HEK293 (cell line): ENCODE measurements around the gene ASB16.
A peak's percentile ranks its signal among the peaks of the same experiment; 100 is the strongest.

Experiments
- AEBP2 ChIP-seq: fragments of 450-650 bp; formaldehyde crosslinking; IDR thresholded peaks from 2 replicates; pipeline ENCODE4 v1.5.1; 2016; ENCODE audit warnings: missing biosample characterization, missing genetic modification characterization, borderline replicate concordance
- BCL11A ChIP-seq: fragments of 450-650 bp; formaldehyde crosslinking; IDR thresholded peaks from 2 replicates; pipeline ENCODE4 v1.5.1; 2016; ENCODE audit warnings: low read depth, missing biosample characterization, missing genetic modification characterization
- BCL11B ChIP-seq: fragments of 450-650 bp; formaldehyde crosslinking; IDR thresholded peaks from 2 replicates; pipeline ENCODE4 v1.5.1; 2016; ENCODE audit warnings: low read depth, missing biosample characterization, missing genetic modification characterization
- GFI1B ChIP-seq: fragments of 450-650 bp; formaldehyde crosslinking; IDR thresholded peaks from 2 replicates; pipeline ENCODE4 v1.5.1; 2016; ENCODE audit warnings: missing biosample characterization, missing genetic modification characterization
- GLI4 ChIP-seq: fragments of 450-650 bp; formaldehyde crosslinking; IDR thresholded peaks from 2 replicates; pipeline ENCODE4 v1.5.1; 2016; ENCODE audit warnings: missing biosample characterization, missing genetic modification characterization
- HOXD13 ChIP-seq: sonication (generic); formaldehyde crosslinking; IDR thresholded peaks from 2 replicates; pipeline ENCODE4 v1.8.0; 2022; ENCODE audit warnings: missing genetic modification reagents, borderline replicate concordance
- MEIS1 ChIP-seq: sonication (generic); formaldehyde crosslinking; IDR thresholded peaks from 2 replicates; pipeline ENCODE4 v1.8.1; 2022; ENCODE audit warnings: missing genetic modification reagents, mild to moderate bottlenecking, borderline replicate concordance
- MYNN ChIP-seq: fragments of 450-650 bp; formaldehyde crosslinking; IDR thresholded peaks from 2 replicates; pipeline ENCODE4 v1.5.1; 2016; ENCODE audit warnings: missing biosample characterization, missing genetic modification characterization, borderline replicate concordance
- SP3 ChIP-seq: fragments of 450-650 bp; formaldehyde crosslinking; IDR thresholded peaks from 2 replicates; pipeline ENCODE4 v1.5.1; 2016; ENCODE audit warnings: missing biosample characterization, missing genetic modification characterization
- WT1 ChIP-seq: fragments of 450-650 bp; formaldehyde crosslinking; IDR thresholded peaks from 2 replicates; pipeline ENCODE4 v1.5.1; 2016; ENCODE audit warnings: missing biosample characterization, missing genetic modification characterization
- YY2 ChIP-seq: fragments of 450-650 bp; formaldehyde crosslinking; IDR thresholded peaks from 2 replicates; pipeline ENCODE4 v1.5.1; 2016; ENCODE audit warnings: missing biosample characterization, missing genetic modification characterization
- ZBTB17 ChIP-seq: fragments of 450-650 bp; formaldehyde crosslinking; IDR thresholded peaks from 2 replicates; pipeline ENCODE4 v1.5.1; 2016; ENCODE audit warnings: missing biosample characterization, missing genetic modification characterization
- ZBTB44 ChIP-seq: fragments of 450-650 bp; IDR thresholded peaks from 2 replicates; pipeline ENCODE4 v1.5.1; 2018; ENCODE audit warnings: missing biosample characterization, mild to moderate bottlenecking, missing genetic modification characterization
- ZFHX2 ChIP-seq: fragments of 450-650 bp; formaldehyde crosslinking; conservative IDR thresholded peaks from 2 replicates; pipeline ENCODE4 v1.5.1; 2016; ENCODE audit warnings: missing biosample characterization, missing genetic modification characterization
- ZNF112 ChIP-seq: fragments of 450-650 bp; formaldehyde crosslinking; IDR thresholded peaks from 2 replicates; pipeline ENCODE4 v1.5.0; 2017; ENCODE audit warnings: missing biosample characterization, missing genetic modification characterization
- ZNF114 ChIP-seq: fragments of 450-650 bp; formaldehyde crosslinking; IDR thresholded peaks from 2 replicates; pipeline ENCODE4 v1.5.0; 2017; ENCODE audit warnings: missing biosample characterization, missing genetic modification characterization
- ZNF138 ChIP-seq: fragments of 450-650 bp; formaldehyde crosslinking; IDR thresholded peaks from 2 replicates; pipeline ENCODE4 v1.5.1; 2016; ENCODE audit warnings: missing biosample characterization, missing genetic modification characterization, borderline replicate concordance
- ZNF16 ChIP-seq: fragments of 450-650 bp; formaldehyde crosslinking; IDR thresholded peaks from 2 replicates; pipeline ENCODE4 v1.5.1; 2016; ENCODE audit warnings: low read depth, missing biosample characterization, missing genetic modification characterization
- ZNF23 ChIP-seq: fragments of 450-650 bp; formaldehyde crosslinking; IDR thresholded peaks from 2 replicates; pipeline ENCODE4 v1.5.1; 2016; ENCODE audit warnings: missing biosample characterization, missing genetic modification characterization, borderline replicate concordance
- ZNF324 ChIP-seq: fragments of 450-650 bp; formaldehyde crosslinking; IDR thresholded peaks from 2 replicates; pipeline ENCODE4 v1.5.1; 2016; ENCODE audit warnings: missing biosample characterization, missing genetic modification characterization
- ZNF335 ChIP-seq: fragments of 450-650 bp; formaldehyde crosslinking; conservative IDR thresholded peaks from 2 replicates; pipeline ENCODE4 v1.5.1; 2016; ENCODE audit warnings: missing biosample characterization, missing genetic modification characterization
- ZNF350 ChIP-seq: fragments of 450-650 bp; formaldehyde crosslinking; IDR thresholded peaks from 2 replicates; pipeline ENCODE4 v1.5.0; 2017; ENCODE audit warnings: missing biosample characterization, mild to moderate bottlenecking, missing genetic modification characterization
- ZNF398 ChIP-seq: fragments of 450-650 bp; formaldehyde crosslinking; IDR thresholded peaks from 2 replicates; pipeline ENCODE4 v1.5.1; 2017; ENCODE audit warnings: missing biosample characterization, missing genetic modification characterization
- ZNF548 ChIP-seq: fragments of 450-650 bp; formaldehyde crosslinking; IDR thresholded peaks from 2 replicates; pipeline ENCODE4 v1.5.1; 2016; ENCODE audit warnings: missing biosample characterization, missing genetic modification characterization
- ZNF561 ChIP-seq: fragments of 450-650 bp; IDR thresholded peaks from 2 replicates; pipeline ENCODE4 v1.5.1; 2018; ENCODE audit warnings: missing biosample characterization, missing genetic modification characterization, borderline replicate concordance
- ZNF610 ChIP-seq: fragments of 450-650 bp; formaldehyde crosslinking; IDR thresholded peaks from 2 replicates; pipeline ENCODE4 v1.5.1; 2016; ENCODE audit warnings: missing biosample characterization, missing genetic modification characterization, borderline replicate concordance
- ZNF621 ChIP-seq: fragments of 450-650 bp; formaldehyde crosslinking; IDR thresholded peaks from 2 replicates; pipeline ENCODE4 v1.5.1; 2017; ENCODE audit warnings: missing biosample characterization, missing genetic modification characterization
- ZNF626 ChIP-seq: fragments of 450-650 bp; sonication (Bioruptor Pico); formaldehyde crosslinking; IDR thresholded peaks from 2 replicates; pipeline ENCODE4 v1.5.1; 2018; ENCODE audit warnings: missing biosample characterization, missing genetic modification characterization, inconsistent platforms
- ZNF670 ChIP-seq: fragments of 450-650 bp; formaldehyde crosslinking; IDR thresholded peaks from 2 replicates; pipeline ENCODE4 v1.5.1; 2016; ENCODE audit warnings: missing biosample characterization, missing genetic modification characterization, low read depth
- ZNF707 ChIP-seq: fragments of 450-650 bp; formaldehyde crosslinking; IDR thresholded peaks from 2 replicates; pipeline ENCODE4 v1.5.1; 2016; ENCODE audit warnings: missing biosample characterization, missing genetic modification characterization
- ZNF785 ChIP-seq: fragments of 450-650 bp; formaldehyde crosslinking; IDR thresholded peaks from 2 replicates; pipeline ENCODE4 v1.5.1; 2016; ENCODE audit warnings: missing biosample characterization, missing genetic modification characterization
- ZSCAN4 ChIP-seq: fragments of 450-650 bp; formaldehyde crosslinking; IDR thresholded peaks from 2 replicates; pipeline ENCODE4 v1.5.1; 2017; ENCODE audit warnings: missing biosample characterization, missing genetic modification characterization
- ZSCAN5A ChIP-seq: fragments of 450-650 bp; formaldehyde crosslinking; IDR thresholded peaks from 2 replicates; pipeline ENCODE4 v1.5.1; 2016; ENCODE audit warnings: missing biosample characterization, missing genetic modification characterization
- ZXDB ChIP-seq: fragments of 450-650 bp; formaldehyde crosslinking; IDR thresholded peaks from 2 replicates; pipeline ENCODE4 v1.5.1; 2016; ENCODE audit warnings: missing biosample characterization, missing genetic modification characterization

ASB16 gene

GRCh38 chr17:44222112-44222869, 51.8 kb downstream of the ASB16 start (continued):
- TF ChIP-seq ZNF335 (tag by site-specific recombination) (peak; percentile 57), BCL11A (tag by site-specific recombination) (peak; percentile 54; the same call in 1 of the 2 replicates), ZNF561 (tag by site-specific recombination) (no peak; the same call in 1 of the 2 replicates), MYNN (0 out of 2 replicates have a peak, but pooled peaks have one; percentile 49), ZSCAN4 (tag by site-specific recombination) (no peak), WT1 (tag by site-specific recombination) (0 out of 2 replicates have a peak, but pooled peaks have one; percentile 50), ZNF548 (tag by site-specific recombination) (no peak), GFI1B (tag by site-specific recombination) (no peak), ZBTB17 (tag by site-specific recombination) (peak; percentile 96), SP3 (tag by site-specific recombination) (0 out of 2 replicates have a peak, but pooled peaks have one; percentile 9), ZNF707 (tag by site-specific recombination) (no peak), ZNF610 (tag by site-specific recombination) (no peak), ZSCAN5A (tag by site-specific recombination) (no peak), ZNF16 (tag by site-specific recombination) (no peak), ZNF138 (tag by site-specific recombination) (no peak), AEBP2 (no peak), ZNF114 (tag by site-specific recombination) (no peak), ZNF23 (tag by site-specific recombination) (no peak), ZNF112 (tag by site-specific recombination) (no peak), ZFHX2 (tag by site-specific recombination) (peak; percentile 39), ZNF324 (tag by site-specific recombination) (no peak), GLI4 (tag by site-specific recombination) (no peak), ZNF350 (tag by site-specific recombination) (no peak), ZNF626 (tag by site-specific recombination) (no peak), ZBTB44 (no peak), YY2 (tag by site-specific recombination) (no peak; the same call in 1 of the 2 replicates), ZNF670 (tag by site-specific recombination) (no peak), ZNF621 (tag by site-specific recombination) (no peak), MEIS1 (CRISPR knock-in tag) (no peak), ZXDB (no peak; the same call in 1 of the 2 replicates), ZNF785 (tag by site-specific recombination) (no peak), BCL11B (tag by site-specific recombination) (no peak), ZNF398 (tag by site-specific recombination) (no peak), HOXD13 (no peak)
